DOHH2 (cell line): ENCODE results near the gene NYNRIN.

Experiments
- CTCF ChIP-seq: fragments of 200-600 bp; sonication (generic); IDR thresholded peaks from one replicate; pipeline ENCODE4 v1.5.1; 2014; ENCODE audit warnings: antibody characterized with exemption, mild to moderate bottlenecking, low read depth, low read length; ENCODE audit not compliant: poor library complexity, severe bottlenecking
- EZH2phosphoT487 ChIP-seq: fragments of 200-600 bp; sonication (generic); IDR thresholded peaks from 2 replicates; pipeline ENCODE4 v1.6.1; 2017; ENCODE audit warnings: borderline replicate concordance, mild to moderate bottlenecking, antibody characterized with exemption, low read length, moderate library complexity, mixed read lengths

DNA sequence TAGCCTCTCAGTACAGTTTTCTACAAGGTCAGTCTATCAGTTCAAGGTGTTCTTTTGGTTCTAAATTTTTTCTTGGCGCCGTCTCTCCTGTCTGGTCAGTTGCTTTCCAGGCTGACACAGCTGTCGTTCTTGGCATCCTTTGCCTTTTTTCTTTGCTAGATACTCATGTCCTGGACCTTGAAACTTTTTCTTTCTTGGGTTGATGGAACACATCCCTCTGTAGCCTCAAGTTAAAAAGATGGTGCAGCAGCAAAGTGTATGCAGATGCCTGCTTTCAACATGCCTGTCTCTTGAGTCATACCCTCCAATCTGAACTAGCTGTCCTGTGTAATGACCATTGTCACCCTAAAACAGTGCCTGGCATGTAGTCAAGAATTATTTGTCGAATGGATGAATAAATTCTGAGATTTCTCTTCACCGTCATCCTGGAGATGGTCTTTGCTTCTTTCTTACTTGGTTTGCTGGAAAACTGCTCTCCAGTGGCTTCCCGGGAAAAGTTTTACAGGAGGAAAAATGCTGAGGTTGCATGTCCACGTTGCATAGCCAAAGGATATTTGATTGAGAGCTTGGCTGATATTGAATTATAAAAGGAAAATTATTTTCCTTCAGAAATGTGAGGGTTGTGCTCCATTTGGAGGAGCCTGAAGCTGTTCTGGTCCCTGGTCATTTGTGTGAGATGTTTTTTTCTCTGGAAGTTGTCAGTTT is 4.6 kb downstream of the NYNRIN start:
- TF ChIP-seq CTCF (no peak), EZH2phosphoT487 (no peak)
